ENCODE results near the gene TTLL3. TPM values are rescaled to one million over a fixed set of nuclear protein-coding genes. Genes with fewer than 3 reads are reported as not detected.

The TTLL3 gene
- total and polyA plus RNA-seq, 2 donors from 2014 or later, result 27.5 to 61.0 TPM

DNA sequence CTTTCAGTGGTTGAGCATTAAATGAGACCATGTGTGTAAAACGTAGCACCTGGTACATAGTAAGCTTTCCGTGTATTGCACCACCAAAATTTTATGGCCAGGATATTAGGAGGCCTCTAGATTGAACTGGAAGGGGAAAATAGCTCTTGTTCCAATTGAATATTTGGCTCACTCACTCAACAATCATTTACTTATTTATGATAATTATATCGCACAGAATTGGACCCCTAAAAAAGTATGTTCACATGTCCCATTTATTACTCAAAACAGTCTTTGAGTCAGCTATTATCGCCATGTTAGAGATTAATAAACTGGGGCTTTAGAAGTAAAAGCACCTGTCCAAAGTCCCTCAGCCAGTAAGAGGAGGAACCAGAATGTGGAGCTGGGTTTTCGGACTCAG lies 5.1 kb upstream of the TTLL3 start:
- peaks cover 11 to 35% (median 32%) of the 10 kb centered on the region in 3 donors for H3K36me3 ChIP-seq (ENCODE audit: control insufficient read depth in 2 of 3, insufficient read depth in 3 of 3, low read length in 3 of 3)
- no peak overlapping the region for H3K4me3 ChIP-seq (ENCODE audit: low read length in 3 of 3)
- DNase-seq (no peak), FAIRE-seq (no peak)
- no peaks in the 10 kb centered on the region for H3K9me3 ChIP-seq (ENCODE audit: control insufficient read depth in 2 of 3, insufficient read depth in 1 of 3, low read length in 3 of 3)
- no peak overlapping the region for H3K9ac ChIP-seq (ENCODE audit: low read length in 3 of 3)
- TF ChIP-seq, protein P1, sequence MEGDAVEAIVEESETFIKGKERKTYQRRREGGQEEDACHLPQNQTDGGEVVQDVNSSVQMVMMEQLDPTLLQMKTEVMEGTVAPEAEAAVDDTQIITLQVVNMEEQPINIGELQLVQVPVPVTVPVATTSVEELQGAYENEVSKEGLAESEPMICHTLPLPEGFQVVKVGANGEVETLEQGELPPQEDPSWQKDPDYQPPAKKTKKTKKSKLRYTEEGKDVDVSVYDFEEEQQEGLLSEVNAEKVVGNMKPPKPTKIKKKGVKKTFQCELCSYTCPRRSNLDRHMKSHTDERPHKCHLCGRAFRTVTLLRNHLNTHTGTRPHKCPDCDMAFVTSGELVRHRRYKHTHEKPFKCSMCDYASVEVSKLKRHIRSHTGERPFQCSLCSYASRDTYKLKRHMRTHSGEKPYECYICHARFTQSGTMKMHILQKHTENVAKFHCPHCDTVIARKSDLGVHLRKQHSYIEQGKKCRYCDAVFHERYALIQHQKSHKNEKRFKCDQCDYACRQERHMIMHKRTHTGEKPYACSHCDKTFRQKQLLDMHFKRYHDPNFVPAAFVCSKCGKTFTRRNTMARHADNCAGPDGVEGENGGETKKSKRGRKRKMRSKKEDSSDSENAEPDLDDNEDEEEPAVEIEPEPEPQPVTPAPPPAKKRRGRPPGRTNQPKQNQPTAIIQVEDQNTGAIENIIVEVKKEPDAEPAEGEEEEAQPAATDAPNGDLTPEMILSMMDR (IDR thresholded peaks at IDR 0.05; ENCODE audit: borderline replicate concordance, extremely low read depth, insufficient read depth), result no peak
- no peaks in the 10 kb centered on the region for H3K27me3 ChIP-seq (ENCODE audit: control insufficient read depth, insufficient read depth, low read length)
- H3K27ac ChIP-seq (ENCODE audit: low read depth in 2 of 2, low read length in 2 of 2), result peak overlapping the region in 1 of 2 donors; percentile 44
- H3K4me1 ChIP-seq (ENCODE audit: control insufficient read depth in 2 of 3, insufficient read depth in 2 of 3, low read depth in 1 of 3, low read length in 3 of 3), result peaks cover 0 to 24% (median 6%) of the 10 kb centered on the region in 3 donors
- intact Hi-C loops (cut with DNase I), result no loop called here

DNA sequence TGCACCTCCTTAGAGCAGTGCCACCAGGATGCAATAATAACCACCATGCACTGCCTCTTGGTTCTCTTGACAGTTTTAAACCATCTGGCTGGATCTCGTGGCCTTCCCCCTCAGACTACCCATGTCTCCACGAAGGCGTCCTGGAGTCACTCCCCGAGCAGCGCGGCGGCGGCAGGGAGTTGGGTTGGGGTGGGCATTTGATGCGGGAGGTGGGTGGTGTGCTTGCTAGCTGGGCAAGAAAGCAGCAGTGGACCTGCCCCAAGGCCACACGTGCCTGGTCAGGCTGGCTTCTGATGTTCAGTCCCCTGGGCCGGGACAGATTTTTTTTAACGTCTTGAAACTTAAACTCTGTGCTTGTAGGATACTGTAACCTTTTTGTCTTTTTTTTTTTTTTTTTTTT lies 3.9 kb upstream of the TTLL3 start:
- no peak for FAIRE-seq
- intact Hi-C loops (cut with DNase I), result no loop called here
- H3K9ac ChIP-seq (ENCODE audit: low read length in 3 of 3), result no peak overlapping the region
- DNase-seq, result no peak
- TF ChIP-seq, protein P1 (IDR thresholded peaks at IDR 0.05; ENCODE audit: borderline replicate concordance, extremely low read depth, insufficient read depth), result no peak
- H3K36me3 ChIP-seq (ENCODE audit: control insufficient read depth in 2 of 3, insufficient read depth in 3 of 3, low read length in 3 of 3), result peaks cover 11 to 30% (median 25%) of the 10 kb centered on the region in 3 donors
- H3K4me1 ChIP-seq (ENCODE audit: control insufficient read depth in 2 of 3, insufficient read depth in 2 of 3, low read depth in 1 of 3, low read length in 3 of 3), result peaks cover 0 to 29% (median 6%) of the 10 kb centered on the region in 3 donors
- H3K9me3 ChIP-seq (ENCODE audit: control insufficient read depth in 2 of 3, insufficient read depth in 1 of 3, low read length in 3 of 3), result no peaks in the 10 kb centered on the region
- H3K4me3 ChIP-seq (ENCODE audit: low read length in 3 of 3), result no peak overlapping the region
- no peak overlapping the region for H3K27ac ChIP-seq (ENCODE audit: low read depth in 2 of 2, low read length in 2 of 2)
- no peaks in the 10 kb centered on the region for H3K27me3 ChIP-seq (ENCODE audit: control insufficient read depth, insufficient read depth, low read length)

DNA sequence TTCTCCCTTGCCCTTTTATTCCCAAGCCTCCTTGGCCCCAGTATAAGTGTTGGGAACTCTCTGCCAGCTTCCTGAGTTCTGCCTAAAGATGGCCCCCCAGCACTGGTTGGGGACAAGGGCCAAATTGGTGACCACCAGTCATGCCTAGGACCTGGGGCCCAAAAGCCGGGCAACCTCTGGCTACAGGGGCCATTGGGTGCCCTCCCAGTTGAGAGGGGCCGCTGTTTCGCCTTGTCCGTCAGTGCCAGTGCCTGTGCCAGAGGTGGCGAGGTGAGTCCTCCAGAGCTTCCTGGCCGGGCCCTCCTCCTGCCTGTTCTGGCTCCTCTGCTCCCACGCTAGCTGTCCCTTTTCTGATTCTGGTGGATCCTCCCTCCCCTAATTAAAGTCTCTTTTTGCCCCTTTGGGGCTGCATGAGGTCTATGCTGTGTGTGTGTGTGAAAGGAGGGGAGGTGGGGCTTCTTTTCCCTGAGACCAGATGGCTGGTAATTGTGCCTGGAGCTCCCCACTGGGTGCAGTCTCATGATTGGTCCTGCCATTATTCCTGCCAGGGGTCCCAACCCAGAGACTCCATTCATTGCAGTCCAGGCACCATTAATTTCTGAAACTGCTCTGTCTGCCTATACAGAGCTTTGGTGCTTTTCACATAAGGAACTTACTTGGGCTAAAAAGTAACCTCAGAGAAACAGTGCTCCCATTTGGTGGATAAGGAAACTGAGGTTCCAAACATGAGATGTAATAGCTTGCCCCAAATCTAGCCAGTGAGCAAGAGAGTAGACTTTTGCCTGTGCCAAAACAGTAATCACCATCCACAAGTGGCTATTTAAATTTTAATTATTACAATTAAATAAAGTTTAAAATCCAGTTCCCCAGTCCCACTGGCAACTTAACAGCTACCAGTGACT lies 3.1 kb upstream of the TTLL3 start:
- no peak for FAIRE-seq
- Histone ChIP-seq H3K36me3 (ENCODE audit: control insufficient read depth in 2 of 3, insufficient read depth in 3 of 3, low read length in 3 of 3) (peaks cover 7 to 24% (median 17%) of the 10 kb centered on the region in 3 donors), H3K9ac (ENCODE audit: low read length in 3 of 3) (no peak overlapping the region), H3K9me3 (ENCODE audit: control insufficient read depth in 2 of 3, insufficient read depth in 1 of 3, low read length in 3 of 3) (no peaks in the 10 kb centered on the region), H3K27me3 (ENCODE audit: control insufficient read depth, insufficient read depth, low read length) (no peaks in the 10 kb centered on the region), H3K4me3 (ENCODE audit: low read length in 3 of 3) (no peak overlapping the region), H3K4me1 (ENCODE audit: control insufficient read depth in 2 of 3, insufficient read depth in 2 of 3, low read depth in 1 of 3, low read length in 3 of 3) (peaks cover 0 to 29% (median 6%) of the 10 kb centered on the region in 3 donors), H3K27ac (ENCODE audit: low read depth in 2 of 2, low read length in 2 of 2) (no peak overlapping the region)
- intact Hi-C loops (cut with DNase I), result no loop called here
- no peak for DNase-seq
- TF ChIP-seq, protein P1 (IDR thresholded peaks at IDR 0.05; ENCODE audit: borderline replicate concordance, extremely low read depth, insufficient read depth), result no peak

Measured in kidney (tissue), 14 donors.